MM.1S (cell line): ENCODE results near the gene HDHD5.

Experiments
- DNase-seq: peaks from one replicate; pipeline ENCODE4 v3.0.0-alpha.2; 2015
- H2AFZ ChIP-seq: fragments of 300-600 bp; sonication (generic); 2 replicates; pipeline ENCODE4 v1.6.0; 2016; ENCODE audit warnings: antibody characterized with exemption, low read length
- H3F3A ChIP-seq: fragments of 300-600 bp; sonication (generic); 2 replicates; pipeline ENCODE4 v1.6.1; 2016; ENCODE audit warnings: mild to moderate bottlenecking, antibody characterized with exemption, low read length, moderate library complexity, mixed read lengths; ENCODE audit not compliant: insufficient read depth
- H3K27ac ChIP-seq: fragments of 300-600 bp; sonication (generic); 2 replicates; pipeline ENCODE4 v1.5.1; 2016; ENCODE audit warnings: mild to moderate bottlenecking, low read length
- H3K27me3 ChIP-seq: fragments of 300-600 bp; sonication (generic); replicated peaks from 2 replicates; pipeline ENCODE4 v1.6.0; 2016; ENCODE audit warnings: low read length; ENCODE audit not compliant: insufficient read depth
- H3K36me3 ChIP-seq: fragments of 300-600 bp; sonication (generic); replicated peaks from 2 replicates; pipeline ENCODE4 v1.6.1; 2016; ENCODE audit warnings: mild to moderate bottlenecking, low read length, mixed read lengths; ENCODE audit not compliant: insufficient read depth
- H3K4me1 ChIP-seq: fragments of 300-600 bp; sonication (generic); 2 replicates; pipeline ENCODE4 v1.6.1; 2016; ENCODE audit warnings: low read length, mixed read lengths
- H3K4me2 ChIP-seq: fragments of 300-600 bp; sonication (generic); 2 replicates; pipeline ENCODE4 v1.6.0; 2016; ENCODE audit warnings: low read depth, low read length
- H3K4me3 ChIP-seq: fragments of 300-600 bp; sonication (generic); 2 replicates; pipeline ENCODE4 v1.5.1; 2016; ENCODE audit warnings: low read length, mixed read lengths
- H3K79me2 ChIP-seq: fragments of 300-600 bp; sonication (generic); 2 replicates; pipeline ENCODE4 v1.6.1; 2016; ENCODE audit warnings: mixed run types, low read length, mixed read lengths
- H3K9ac ChIP-seq: fragments of 300-600 bp; sonication (generic); 2 replicates; pipeline ENCODE4 v1.6.1; 2016; ENCODE audit warnings: low read length, mixed read lengths
- H3K9me2 ChIP-seq: fragments of 300-600 bp; sonication (generic); replicated peaks from 2 replicates; pipeline ENCODE4 v1.6.1; 2016; ENCODE audit warnings: mild to moderate bottlenecking, low read length, mixed read lengths; ENCODE audit not compliant: insufficient read depth
- H3K9me3 ChIP-seq: fragments of 300-600 bp; sonication (generic); replicated peaks from 2 replicates; pipeline ENCODE4 v1.6.1; 2016; ENCODE audit warnings: mild to moderate bottlenecking, low read length, mixed read lengths; ENCODE audit not compliant: insufficient read depth
- H4K20me1 ChIP-seq: fragments of 300-600 bp; sonication (generic); 2 replicates; pipeline ENCODE4 v1.6.1; 2016; ENCODE audit warnings: mild to moderate bottlenecking, low read length, moderate library complexity, mixed read lengths; ENCODE audit not compliant: insufficient read depth
- EZH2 ChIP-seq: fragments of 300-600 bp; sonication (generic); optimal IDR thresholded peaks from 2 replicates; pipeline ENCODE3; 2017; ENCODE audit warnings: low read depth, mild to moderate bottlenecking, antibody characterized with exemption, low read length, mixed read lengths
- EZH2phosphoT487 ChIP-seq: fragments of 300-600 bp; sonication (generic); IDR thresholded peaks from 2 replicates; pipeline ENCODE4 v1.6.1; 2018; ENCODE audit warnings: antibody characterized with exemption, low read length
- TF ChIP-seq, protein P1 (sequence below): fragments of 300-600 bp; sonication (generic); IDR thresholded peaks from 2 replicates; pipeline ENCODE4 v1.5.1; 2016; ENCODE audit warnings: antibody characterized with exemption, low read length, mixed read lengths

HDHD5 gene

GRCh38 chr22:17093081-17093480, 66.0 kb downstream of the HDHD5 start:
- Histone ChIP-seq H3K4me1 (0 out of 2 replicates have a peak, but pooled peaks cover under 1% of the 10 kb centered on the region), H3F3A (peaks cover under 1% of the 10 kb centered on the region), H2AFZ (no peak overlapping the region), H3K4me3 (no peak overlapping the region), H3K9me2 (no peaks in the 10 kb centered on the region), H3K27me3 (no peaks in the 10 kb centered on the region), H3K9me3 (no peaks in the 10 kb centered on the region), H3K27ac (no peak overlapping the region), H3K4me2 (no peak overlapping the region), H4K20me1 (no peaks in the 10 kb centered on the region), H3K36me3 (no peaks in the 10 kb centered on the region), H3K9ac (no peak overlapping the region), H3K79me2 (peaks cover 14% of the 10 kb centered on the region)
- DNase-seq, result no peak
- TF ChIP-seq EZH2phosphoT487 (no peak), EZH2 (no peak)
- TF ChIP-seq, protein P1, sequence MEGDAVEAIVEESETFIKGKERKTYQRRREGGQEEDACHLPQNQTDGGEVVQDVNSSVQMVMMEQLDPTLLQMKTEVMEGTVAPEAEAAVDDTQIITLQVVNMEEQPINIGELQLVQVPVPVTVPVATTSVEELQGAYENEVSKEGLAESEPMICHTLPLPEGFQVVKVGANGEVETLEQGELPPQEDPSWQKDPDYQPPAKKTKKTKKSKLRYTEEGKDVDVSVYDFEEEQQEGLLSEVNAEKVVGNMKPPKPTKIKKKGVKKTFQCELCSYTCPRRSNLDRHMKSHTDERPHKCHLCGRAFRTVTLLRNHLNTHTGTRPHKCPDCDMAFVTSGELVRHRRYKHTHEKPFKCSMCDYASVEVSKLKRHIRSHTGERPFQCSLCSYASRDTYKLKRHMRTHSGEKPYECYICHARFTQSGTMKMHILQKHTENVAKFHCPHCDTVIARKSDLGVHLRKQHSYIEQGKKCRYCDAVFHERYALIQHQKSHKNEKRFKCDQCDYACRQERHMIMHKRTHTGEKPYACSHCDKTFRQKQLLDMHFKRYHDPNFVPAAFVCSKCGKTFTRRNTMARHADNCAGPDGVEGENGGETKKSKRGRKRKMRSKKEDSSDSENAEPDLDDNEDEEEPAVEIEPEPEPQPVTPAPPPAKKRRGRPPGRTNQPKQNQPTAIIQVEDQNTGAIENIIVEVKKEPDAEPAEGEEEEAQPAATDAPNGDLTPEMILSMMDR, result no peak

DNA sequence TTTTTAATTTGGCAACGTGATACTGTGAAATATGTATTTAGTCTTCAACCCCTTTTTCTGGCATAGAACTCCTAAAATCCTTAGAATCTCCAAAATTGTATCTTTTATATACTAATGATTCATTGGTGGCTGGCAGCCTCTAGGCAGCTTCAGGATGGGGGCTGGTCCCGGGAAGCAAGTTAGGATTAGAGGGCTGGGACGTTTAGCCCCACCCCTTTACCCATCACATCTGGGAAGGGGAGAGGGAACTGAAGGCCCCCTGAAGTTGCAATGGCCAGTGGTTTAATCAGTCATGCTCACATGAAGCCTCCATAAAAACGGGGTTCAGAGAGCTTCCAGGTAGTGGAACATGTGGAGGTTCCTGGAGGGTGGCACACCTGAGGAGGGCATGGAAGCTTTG, 67.2 kb downstream of the HDHD5 start:
- no peak overlapping the region for H3K9ac ChIP-seq
- peaks cover 12% of the 10 kb centered on the region for H3K4me1 ChIP-seq
- H3F3A ChIP-seq, result peaks cover 13% of the 10 kb centered on the region
- H3K4me3 ChIP-seq, result no peak overlapping the region
- no peak for DNase-seq
- H3K9me2 ChIP-seq, result no peaks in the 10 kb centered on the region
- H3K27me3 ChIP-seq, result no peaks in the 10 kb centered on the region
- H3K4me2 ChIP-seq, result no peak overlapping the region
- no peak overlapping the region for H2AFZ ChIP-seq
- no peak overlapping the region for H3K27ac ChIP-seq
- TF ChIP-seq, protein P1, result no peak
- no peak for TF ChIP-seq EZH2phosphoT487
- no peak for TF ChIP-seq EZH2
- H3K36me3 ChIP-seq, result no peaks in the 10 kb centered on the region
- no peaks in the 10 kb centered on the region for H4K20me1 ChIP-seq
- no peaks in the 10 kb centered on the region for H3K9me3 ChIP-seq
- H3K79me2 ChIP-seq, result peaks cover 14% of the 10 kb centered on the region

- H3K9me3 ChIP-seq, result no peaks in the 10 kb centered on the region
- peaks cover 22% of the 10 kb centered on the region for H3K4me1 ChIP-seq
- H3K4me3 ChIP-seq, result no peak overlapping the region
- no peaks in the 10 kb centered on the region for H3K36me3 ChIP-seq
- H3K79me2 ChIP-seq, result peaks cover 24% of the 10 kb centered on the region
- H4K20me1 ChIP-seq, result no peaks in the 10 kb centered on the region
- no peak for DNase-seq
- H3K9me2 ChIP-seq, result no peaks in the 10 kb centered on the region
- H3K27ac ChIP-seq, result no peak overlapping the region
- H3K27me3 ChIP-seq, result no peaks in the 10 kb centered on the region
- no peak overlapping the region for H3K4me2 ChIP-seq
- peaks cover 14% of the 10 kb centered on the region for H3F3A ChIP-seq
- TF ChIP-seq EZH2phosphoT487 (no peak), EZH2 (no peak)
- TF ChIP-seq, protein P1, result no peak
- H3K9ac ChIP-seq, result no peak overlapping the region
- H2AFZ ChIP-seq, result no peak overlapping the region
These were observed 68.5 kb downstream of the HDHD5 start for GRCh38 chr22:17090550-17090949.
